PC-9 (cell line): Measurements from ENCODE around the gene PRKAR2B. TPM values are rescaled to one million over a fixed set of nuclear protein-coding genes. Genes with fewer than 3 reads are reported as not detected.

Experiments
- BruUV-seq: library from RNA; stranded (reverse); fragments of 400-500 nt; replicated peaks from 2 replicates; lab custom pipeline; 2021; lab: Mats Ljungman, UMichigan
- CTCF ChIA-PET: fragments of 300-600 bp; sonication (Branson Sonifier 250); formaldehyde crosslinking; loops from one replicate; lab custom pipeline; 2022; ENCODE audit warnings: antibody characterized with exemption; lab: Charles Lee
- POLR2A ChIA-PET: fragments of 300-600 bp; sonication (Branson Sonifier 250); formaldehyde crosslinking; loops from one replicate; lab custom pipeline; 2022; ENCODE audit warnings: antibody characterized with exemption; ENCODE audit not compliant: unreplicated experiment; lab: Charles Lee
- DNase-seq, 2 experiments: peaks; one replicate each; pipeline versions ENCODE4 v3.0.0 to v3.0.0-alpha.2; 2015 to 2022; ENCODE audit warnings: mixed read lengths in 1 of 2
- H2AFZ ChIP-seq: fragments of 200-600 bp; sonication (generic); 2 replicates; pipeline ENCODE4 v1.8.1; 2017; ENCODE audit warnings: antibody characterized with exemption
- H3F3A ChIP-seq: fragments of 200-600 bp; sonication (generic); 2 replicates; pipeline ENCODE4 v1.8.1; 2017; ENCODE audit warnings: antibody characterized with exemption, mild to moderate bottlenecking, low read depth; ENCODE audit not compliant: insufficient read depth
- H3K27ac ChIP-seq: fragments of 200-600 bp; sonication (generic); 2 replicates; pipeline ENCODE4 v1.6.1; 2016; ENCODE audit warnings: mixed run types
- H3K27me3 ChIP-seq: fragments of 200-600 bp; sonication (generic); 2 replicates; pipeline ENCODE4 v1.6.1; 2016; ENCODE audit warnings: low read depth, mixed run types; ENCODE audit not compliant: insufficient read depth
- H3K36me3 ChIP-seq: fragments of 200-600 bp; sonication (generic); 2 replicates; pipeline ENCODE4 v1.6.1; 2016; ENCODE audit warnings: low read depth, mixed run types
- H3K4me1 ChIP-seq: fragments of 200-600 bp; sonication (generic); replicated peaks from 2 replicates; pipeline ENCODE4 v1.6.1; 2016; ENCODE audit warnings: mixed run types; ENCODE audit not compliant: insufficient read depth
- H3K4me2 ChIP-seq: fragments of 200-600 bp; sonication (generic); 2 replicates; pipeline ENCODE4 v1.6.1; 2017; ENCODE audit warnings: mixed run types
- H3K4me3 ChIP-seq: fragments of 200-600 bp; sonication (generic); 2 replicates; pipeline ENCODE4 v1.6.1; 2016; ENCODE audit warnings: mixed run types
- H3K79me2 ChIP-seq: fragments of 200-600 bp; sonication (generic); 2 replicates; pipeline ENCODE4 v1.6.1; 2017; ENCODE audit warnings: low read depth, mixed run types
- H3K9me2 ChIP-seq: fragments of 200-600 bp; sonication (generic); 2 replicates; pipeline ENCODE4 v1.8.1; 2017; ENCODE audit warnings: mild to moderate bottlenecking; ENCODE audit not compliant: insufficient read depth
- H3K9me3 ChIP-seq: fragments of 200-600 bp; sonication (generic); 2 replicates; pipeline ENCODE4 v1.8.1; 2016; ENCODE audit warnings: low read depth; ENCODE audit not compliant: insufficient read depth
- H4K20me1 ChIP-seq: fragments of 200-600 bp; sonication (generic); 2 replicates; pipeline ENCODE4 v1.8.1; 2017; ENCODE audit not compliant: insufficient read depth
- EZH2 ChIP-seq: fragments of 200-600 bp; sonication (generic); IDR thresholded peaks from 2 replicates; pipeline ENCODE4 v1.8.0; 2017; ENCODE audit warnings: antibody characterized with exemption, low read depth
- intact Hi-C: fragments of 100-400 bp; cut with micrococcal nuclease; formaldehyde crosslinking; loops from one replicate; pipeline ENCODE4 v1.10.0; 2022; ENCODE audit not compliant: unreplicated experiment
- total RNA-seq: library from RNA; stranded (reverse); gene quantifications from 2 replicates; pipeline ENCODE4 v1.2.3, GENCODE V29; 2021
- TF ChIP-seq, protein P1 (sequence below): fragments of 200-600 bp; sonication (generic); conservative IDR thresholded peaks from 2 replicates; pipeline ENCODE4 v1.6.1; 2017; ENCODE audit warnings: mixed run types, antibody characterized with exemption, mild to moderate bottlenecking, moderate library complexity

Gene PRKAR2B
- total RNA-seq, 1 experiment from 2014 or later, result 2.9 TPM

DNA sequence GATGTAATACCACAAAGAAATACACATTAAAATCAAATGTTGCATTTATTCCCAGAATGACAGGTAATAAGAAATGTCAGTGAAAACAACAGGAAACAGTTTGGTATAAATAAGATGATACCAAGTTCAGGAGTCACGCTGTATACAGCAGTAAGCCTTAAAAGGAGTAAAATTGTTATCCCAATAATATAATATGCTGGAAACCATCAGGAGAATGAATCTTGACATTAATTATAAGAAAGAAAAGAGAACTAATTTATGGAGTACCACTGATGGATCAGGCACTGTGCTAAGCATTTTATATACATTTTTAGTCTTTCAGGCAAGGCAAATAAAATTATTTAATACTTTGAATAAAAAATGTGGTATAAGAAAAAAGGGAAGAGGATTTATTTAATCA is 27.6 kb downstream of the PRKAR2B start:
- no TSS peak for BruUV-seq
- DNase-seq, result no peak
- TF ChIP-seq, protein P1, sequence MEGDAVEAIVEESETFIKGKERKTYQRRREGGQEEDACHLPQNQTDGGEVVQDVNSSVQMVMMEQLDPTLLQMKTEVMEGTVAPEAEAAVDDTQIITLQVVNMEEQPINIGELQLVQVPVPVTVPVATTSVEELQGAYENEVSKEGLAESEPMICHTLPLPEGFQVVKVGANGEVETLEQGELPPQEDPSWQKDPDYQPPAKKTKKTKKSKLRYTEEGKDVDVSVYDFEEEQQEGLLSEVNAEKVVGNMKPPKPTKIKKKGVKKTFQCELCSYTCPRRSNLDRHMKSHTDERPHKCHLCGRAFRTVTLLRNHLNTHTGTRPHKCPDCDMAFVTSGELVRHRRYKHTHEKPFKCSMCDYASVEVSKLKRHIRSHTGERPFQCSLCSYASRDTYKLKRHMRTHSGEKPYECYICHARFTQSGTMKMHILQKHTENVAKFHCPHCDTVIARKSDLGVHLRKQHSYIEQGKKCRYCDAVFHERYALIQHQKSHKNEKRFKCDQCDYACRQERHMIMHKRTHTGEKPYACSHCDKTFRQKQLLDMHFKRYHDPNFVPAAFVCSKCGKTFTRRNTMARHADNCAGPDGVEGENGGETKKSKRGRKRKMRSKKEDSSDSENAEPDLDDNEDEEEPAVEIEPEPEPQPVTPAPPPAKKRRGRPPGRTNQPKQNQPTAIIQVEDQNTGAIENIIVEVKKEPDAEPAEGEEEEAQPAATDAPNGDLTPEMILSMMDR, result no peak
- TF ChIP-seq EZH2, result no peak

DNA sequence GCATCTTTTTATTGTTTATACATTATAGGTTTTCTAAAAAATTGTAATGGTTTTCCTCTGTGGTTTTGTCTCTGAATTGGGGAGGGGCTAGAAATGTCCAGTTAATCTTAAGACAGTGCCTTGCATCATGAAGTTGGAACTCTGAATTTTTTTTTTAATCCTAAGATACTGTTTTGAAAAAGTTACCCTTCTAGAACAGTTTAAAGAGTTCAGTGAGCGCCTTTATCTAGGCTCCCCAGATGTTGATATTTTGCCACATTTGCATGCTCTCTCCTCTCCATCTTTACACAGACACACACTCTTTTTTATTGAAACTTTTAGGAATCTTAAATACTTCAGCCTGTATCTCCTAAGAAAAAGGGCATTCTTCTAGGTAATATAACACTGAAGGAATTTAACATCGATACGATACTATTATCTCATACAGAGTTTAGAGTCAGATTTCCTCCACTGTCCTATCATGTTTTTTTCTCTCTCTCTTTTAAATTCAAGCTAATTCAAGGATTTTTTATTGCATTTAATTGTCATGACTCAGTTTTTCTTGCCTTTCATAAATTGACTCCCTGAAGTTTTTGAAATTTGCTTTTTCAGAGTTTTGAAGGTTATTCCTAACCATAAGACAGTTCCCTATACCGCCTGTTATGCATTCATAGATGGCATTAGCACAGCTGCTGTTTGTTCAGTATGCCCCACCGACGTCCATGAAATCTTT is 31.5 kb downstream of the PRKAR2B start:
- no peak overlapping the region for H2AFZ ChIP-seq
- no peaks in the 10 kb centered on the region for H3K79me2 ChIP-seq
- no peak for DNase-seq
- BruUV-seq, result no TSS peak
- CTCF ChIA-PET, result interaction anchor here (0.5 kb wide), 1 partner anchor 319 kb away, joined by 5 read pairs; no protein-coding TSS in a partner anchor
- no peaks in the 10 kb centered on the region for H3K9me2 ChIP-seq
- H3K27me3 ChIP-seq, result no peaks in the 10 kb centered on the region
- H3F3A ChIP-seq, result no peaks in the 10 kb centered on the region
- H3K4me2 ChIP-seq, result no peak overlapping the region
- no peak for TF ChIP-seq EZH2
- TF ChIP-seq, protein P1, result no peak
- POLR2A ChIA-PET, result interaction anchor here (0.6 kb wide), 1 partner anchor 27 kb away, joined by 4 read pairs; no protein-coding TSS in a partner anchor
- no peak overlapping the region for H3K27ac ChIP-seq
- H4K20me1 ChIP-seq, result no peaks in the 10 kb centered on the region
- no peak overlapping the region for H3K4me3 ChIP-seq
- no peaks in the 10 kb centered on the region for H3K9me3 ChIP-seq
- intact Hi-C loops, result no loop called here
- H3K4me1 ChIP-seq, result peaks cover 9% of the 10 kb centered on the region
- no peaks in the 10 kb centered on the region for H3K36me3 ChIP-seq

More for the DNA sequence above, 27.6 kb downstream of the PRKAR2B start:
- POLR2A ChIA-PET, result no interaction called here
- H3K9me3 ChIP-seq, result no peaks in the 10 kb centered on the region; the same call in 1 of the 2 replicates
- H3K36me3 ChIP-seq, result no peaks in the 10 kb centered on the region
- CTCF ChIA-PET, result no interaction called here
- no peaks in the 10 kb centered on the region for H3K27me3 ChIP-seq
- H3K4me3 ChIP-seq, result no peak overlapping the region
- intact Hi-C loops, result no loop called here
- no peaks in the 10 kb centered on the region for H4K20me1 ChIP-seq
- no peak overlapping the region for H2AFZ ChIP-seq
- no peaks in the 10 kb centered on the region for H3K9me2 ChIP-seq
- H3K27ac ChIP-seq, result no peak overlapping the region
- no peaks in the 10 kb centered on the region for H3K4me1 ChIP-seq
- no peak overlapping the region for H3K4me2 ChIP-seq
- no peaks in the 10 kb centered on the region for H3K79me2 ChIP-seq
- no peaks in the 10 kb centered on the region for H3F3A ChIP-seq

DNA sequence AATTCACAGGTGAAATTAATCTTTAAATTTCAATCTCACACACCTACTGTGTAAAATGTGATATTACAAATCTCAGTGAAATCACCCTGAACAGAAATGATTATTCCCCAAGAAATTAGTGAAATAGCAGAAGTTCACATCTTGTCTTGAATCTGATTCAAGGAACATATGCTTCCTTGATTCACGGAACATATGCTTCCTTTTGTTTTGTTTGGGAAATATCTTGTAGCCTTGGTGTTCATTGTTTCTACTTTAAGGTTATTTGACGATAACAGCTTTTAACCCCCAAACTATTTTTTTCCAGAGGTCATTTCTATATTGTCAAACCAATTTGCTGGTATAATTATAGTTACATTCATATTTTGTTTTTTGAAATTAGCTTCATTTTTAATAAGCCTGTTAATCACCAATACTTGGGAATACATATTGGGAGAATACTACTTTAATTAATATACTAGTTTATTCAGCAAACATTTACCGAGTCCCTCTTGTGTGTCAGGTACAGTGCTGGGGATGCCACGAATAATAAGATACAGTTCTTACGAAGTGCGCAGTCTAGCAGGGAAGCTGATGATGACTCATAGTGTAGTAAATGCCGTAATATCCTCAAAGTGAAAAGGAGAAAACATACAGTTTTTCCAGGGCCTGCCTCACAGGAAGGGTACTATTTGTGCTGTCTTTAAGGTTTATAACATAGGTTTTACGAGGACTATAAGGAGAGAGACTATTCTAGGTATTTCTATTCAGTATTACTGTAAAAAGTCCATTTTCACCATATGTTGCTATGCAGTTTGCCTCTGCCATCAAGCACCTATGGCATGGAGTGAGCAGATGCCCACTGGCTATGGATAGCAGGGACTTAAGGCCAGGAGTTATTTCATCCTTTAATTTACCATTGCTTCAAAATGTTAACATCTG is 32.5 kb downstream of the PRKAR2B start:
- intact Hi-C loops, result no loop called here
- no peaks in the 10 kb centered on the region for H3K79me2 ChIP-seq
- peaks cover 9% of the 10 kb centered on the region for H3K4me1 ChIP-seq
- no TSS peak for BruUV-seq
- H3K4me2 ChIP-seq, result no peak overlapping the region
- H3F3A ChIP-seq, result no peaks in the 10 kb centered on the region
- no peak for TF ChIP-seq EZH2
- TF ChIP-seq, protein P1, result no peak
- ChIA-PET POLR2A (no interaction called here), CTCF (interaction anchor here (0.5 kb wide), 1 partner anchor 318 kb away, joined by 5 read pairs; no protein-coding TSS in a partner anchor)
- no peaks in the 10 kb centered on the region for H3K27me3 ChIP-seq
- no peak overlapping the region for H3K27ac ChIP-seq
- no peak overlapping the region for H2AFZ ChIP-seq
- H3K36me3 ChIP-seq, result no peaks in the 10 kb centered on the region
- no peaks in the 10 kb centered on the region for H3K9me2 ChIP-seq
- H3K4me3 ChIP-seq, result no peak overlapping the region
- no peak for DNase-seq
- no peaks in the 10 kb centered on the region for H3K9me3 ChIP-seq
- H4K20me1 ChIP-seq, result no peaks in the 10 kb centered on the region
